ENCODE results near the gene USH2A. TPM values are rescaled to one million over a fixed set of nuclear protein-coding genes. Genes with fewer than 3 reads are reported as not detected.

The USH2A gene
- total and polyA plus RNA-seq, 2 experiments from 2014 or later: 0.24 TPM; not detected in 1

- no peak overlapping the region for H3K4me3 ChIP-seq
- no peak for TF ChIP-seq CTCF (IDR thresholded peaks at IDR 0.05; ENCODE audit: low read depth, low read length)
- peaks cover 4% of the 10 kb centered on the region for H3K4me1 ChIP-seq (ENCODE audit: low read depth)
- no peaks in the 10 kb centered on the region for H3K36me3 ChIP-seq
- no peak overlapping the region for H3K27ac ChIP-seq
- peak in 1 of 2 donors; percentile 52 for DNase-seq (ENCODE audit: low read depth in 1 of 2, low spot score in 1 of 2)
- no peaks in the 10 kb centered on the region for H3K27me3 ChIP-seq
- no peaks in the 10 kb centered on the region for H3K9me3 ChIP-seq (ENCODE audit: low read depth)
Observed at GRCh38 chr1:215970406-215970805, 452.8 kb downstream of the USH2A start.

GRCh38 chr1:215963621-215964020, 459.6 kb downstream of the USH2A start:
- Histone ChIP-seq H3K9me3 (ENCODE audit: low read depth) (no peaks in the 10 kb centered on the region), H3K4me1 (ENCODE audit: low read depth) (no peaks in the 10 kb centered on the region), H3K27me3 (no peaks in the 10 kb centered on the region), H3K36me3 (no peaks in the 10 kb centered on the region), H3K27ac (no peak overlapping the region), H3K4me3 (no peak overlapping the region)
- no peak for DNase-seq (ENCODE audit: low read depth in 1 of 2, low spot score in 1 of 2)
- TF ChIP-seq CTCF (IDR thresholded peaks at IDR 0.05; ENCODE audit: low read depth, low read length): no peak

- no peaks in the 10 kb centered on the region for H3K4me1 ChIP-seq (ENCODE audit: low read depth)
- no peak overlapping the region for H3K27ac ChIP-seq
- no peaks in the 10 kb centered on the region for H3K27me3 ChIP-seq
- H3K36me3 ChIP-seq: no peaks in the 10 kb centered on the region
- no peaks in the 10 kb centered on the region for H3K9me3 ChIP-seq (ENCODE audit: low read depth)
- no peak overlapping the region for H3K4me3 ChIP-seq
- no peak for TF ChIP-seq CTCF (IDR thresholded peaks at IDR 0.05; ENCODE audit: low read depth, low read length)
- DNase-seq (ENCODE audit: low read depth in 1 of 2, low spot score in 1 of 2): no peak
Observed at GRCh38 chr1:215963040-215963439, 460.2 kb downstream of the USH2A start.

GRCh38 chr1:215958841-215959240, 464.4 kb downstream of the USH2A start:
- Histone ChIP-seq H3K4me1 (ENCODE audit: low read depth) (no peaks in the 10 kb centered on the region), H3K9me3 (ENCODE audit: low read depth) (no peaks in the 10 kb centered on the region), H3K27me3 (no peaks in the 10 kb centered on the region), H3K4me3 (no peak overlapping the region), H3K27ac (no peak overlapping the region), H3K36me3 (no peaks in the 10 kb centered on the region)
- TF ChIP-seq CTCF (IDR thresholded peaks at IDR 0.05; ENCODE audit: low read depth, low read length): no peak
- DNase-seq (ENCODE audit: low read depth in 1 of 2, low spot score in 1 of 2): no peak

GRCh38 chr1:215957663-215958062, 465.6 kb downstream of the USH2A start:
- DNase-seq (ENCODE audit: low read depth in 1 of 2, low spot score in 1 of 2): peak; percentile 53 to 57
- no peak for TF ChIP-seq CTCF (IDR thresholded peaks at IDR 0.05; ENCODE audit: low read depth, low read length)
- Histone ChIP-seq H3K36me3 (no peaks in the 10 kb centered on the region), H3K27ac (no peak overlapping the region), H3K27me3 (no peaks in the 10 kb centered on the region), H3K9me3 (ENCODE audit: low read depth) (no peaks in the 10 kb centered on the region), H3K4me1 (ENCODE audit: low read depth) (no peaks in the 10 kb centered on the region), H3K4me3 (no peak overlapping the region)

GRCh38 chr1:215932558-215932957, 490.7 kb downstream of the USH2A start:
- Histone ChIP-seq H3K36me3 (no peaks in the 10 kb centered on the region), H3K4me3 (no peak overlapping the region), H3K4me1 (ENCODE audit: low read depth) (no peaks in the 10 kb centered on the region), H3K27ac (no peak overlapping the region), H3K27me3 (no peaks in the 10 kb centered on the region), H3K9me3 (ENCODE audit: low read depth) (no peaks in the 10 kb centered on the region)
- no peak for TF ChIP-seq CTCF (IDR thresholded peaks at IDR 0.05; ENCODE audit: low read depth, low read length)
- no peak for DNase-seq (ENCODE audit: low read depth in 1 of 2, low spot score in 1 of 2)
